ENCODE results near the gene RILPL1.
"Not testable (repeated sequence)": the region's sequence is repeated elsewhere in the genome, so short reads cannot be mapped to it uniquely, and the experiment has no call there.

RILPL1 gene

GRCh38 chr12:123533672-123534643, at the start of gene RILPL1:
Gene RILPL1 (minus strand): TSS chr12:123533719. CDS start chr12:123533482, 237 bp downstream.
- DNase-seq: peak; percentile 45

- no peak for DNase-seq
Measured at GRCh38 chr12:123580772-123581171, 47.3 kb upstream of the RILPL1 start.

- DNase-seq: not testable (repeated sequence)
Measured at GRCh38 chr12:123578829-123579228, 45.3 kb upstream of the RILPL1 start.

GRCh38 chr12:123578243-123578642, 44.7 kb upstream of the RILPL1 start:
- no peak for DNase-seq

- DNase-seq: no peak
Measured at GRCh38 chr12:123576611-123577010, 43.1 kb upstream of the RILPL1 start.

GRCh38 chr12:123573870-123574269, 40.4 kb upstream of the RILPL1 start:
- DNase-seq: no peak

GRCh38 chr12:123572391-123572790, 38.9 kb upstream of the RILPL1 start:
- DNase-seq: no peak

GRCh38 chr12:123571343-123571813, 37.9 kb upstream of the RILPL1 start:
- DNase-seq: no peak

GRCh38 chr12:123559468-123559867, 25.9 kb upstream of the RILPL1 start:
- DNase-seq: no peak

GRCh38 chr12:123558487-123558886, 25.0 kb upstream of the RILPL1 start:
- DNase-seq: not testable (repeated sequence)

- DNase-seq: not testable (repeated sequence)
Measured at GRCh38 chr12:123554843-123555242, 21.3 kb upstream of the RILPL1 start.

- not testable (repeated sequence) for DNase-seq
Measured at GRCh38 chr12:123554136-123554535, 20.6 kb upstream of the RILPL1 start.

GRCh38 chr12:123550700-123551099, 17.2 kb upstream of the RILPL1 start:
- no peak for DNase-seq

- DNase-seq: no peak
Measured at GRCh38 chr12:123548107-123548506, 14.6 kb upstream of the RILPL1 start.

GRCh38 chr12:123546281-123546680, 12.8 kb upstream of the RILPL1 start:
- no peak for DNase-seq

GRCh38 chr12:123543541-123543940, 10.0 kb upstream of the RILPL1 start:
- no peak for DNase-seq

- DNase-seq: no peak
Measured at GRCh38 chr12:123540899-123541662, 7.6 kb upstream of the RILPL1 start.

GRCh38 chr12:123535952-123536351, 2.4 kb upstream of the RILPL1 start:
- not testable (repeated sequence) for DNase-seq

GRCh38 chr12:123532808-123533649, 490 bp downstream of the RILPL1 start:
- no peak for DNase-seq

- DNase-seq: no peak
Measured at GRCh38 chr12:123532019-123532418, 1.5 kb downstream of the RILPL1 start.

- DNase-seq: no peak
Measured at GRCh38 chr12:123531091-123531490, 2.4 kb downstream of the RILPL1 start.

GRCh38 chr12:123530668-123531067, 2.9 kb downstream of the RILPL1 start:
- DNase-seq: no peak

GRCh38 chr12:123529686-123530085, 3.8 kb downstream of the RILPL1 start:
- no peak for DNase-seq

Measured in CD4-positive, alpha-beta T cell treated with Interleukin-21 for 1 hour (primary cell).